Measurements from ENCODE around the gene SYT17.

SYT17 gene, protein sequence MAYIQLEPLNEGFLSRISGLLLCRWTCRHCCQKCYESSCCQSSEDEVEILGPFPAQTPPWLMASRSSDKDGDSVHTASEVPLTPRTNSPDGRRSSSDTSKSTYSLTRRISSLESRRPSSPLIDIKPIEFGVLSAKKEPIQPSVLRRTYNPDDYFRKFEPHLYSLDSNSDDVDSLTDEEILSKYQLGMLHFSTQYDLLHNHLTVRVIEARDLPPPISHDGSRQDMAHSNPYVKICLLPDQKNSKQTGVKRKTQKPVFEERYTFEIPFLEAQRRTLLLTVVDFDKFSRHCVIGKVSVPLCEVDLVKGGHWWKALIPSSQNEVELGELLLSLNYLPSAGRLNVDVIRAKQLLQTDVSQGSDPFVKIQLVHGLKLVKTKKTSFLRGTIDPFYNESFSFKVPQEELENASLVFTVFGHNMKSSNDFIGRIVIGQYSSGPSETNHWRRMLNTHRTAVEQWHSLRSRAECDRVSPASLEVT

GRCh38 chr16:19167710-19168370 lies at the start of gene SYT17:
TSS of gene SYT17 (plus strand) at chr16:19168240. CDS start at chr16:19168647, 407 bp downstream.
- DNase-seq (ENCODE audit: low read depth, low spot score), result peak; percentile 65
- H3K9ac ChIP-seq (ENCODE audit: insufficient read length, low read depth), result peak within 1 kb of the TSS; percentile 79
- TF ChIP-seq SUZ12 (IDR thresholded peaks at IDR 0.05; ENCODE audit: extremely low read depth, insufficient read depth, insufficient read length) (no peak), ZNF274 (IDR thresholded peaks at IDR 0.05; ENCODE audit: low read depth, low read length) (no peak), YY1 (IDR thresholded peaks at IDR 0.05; ENCODE audit: insufficient read depth, insufficient read length) (no peak)

GRCh38 chr16:19118938-19119431 lies 49.1 kb upstream of the SYT17 start:
- Histone ChIP-seq H3K27me3 (ENCODE audit: insufficient read depth, insufficient read length) (peaks cover 3% of the 10 kb centered on the region), H3K4me1 (ENCODE audit: insufficient read depth, insufficient read length) (peaks cover 7% of the 10 kb centered on the region), H3K36me3 (ENCODE audit: insufficient read depth, insufficient read length, low read length) (peaks cover 54% of the 10 kb centered on the region), H3K9me3 (ENCODE audit: insufficient read depth, low read length) (no peaks in the 10 kb centered on the region; the same call in 1 of the 2 replicates), H3K9ac (ENCODE audit: insufficient read length, low read depth) (no peak overlapping the region), H3K4me3 (ENCODE audit: insufficient read length, low read depth) (no peak overlapping the region)
- TF ChIP-seq ZNF274 (IDR thresholded peaks at IDR 0.05; ENCODE audit: low read depth, low read length) (no peak), YY1 (IDR thresholded peaks at IDR 0.05; ENCODE audit: insufficient read depth, insufficient read length) (no peak)
- no peak for DNase-seq (ENCODE audit: low read depth, low spot score)

More at GRCh38 chr16:19167710-19168370, at the start of gene SYT17:
- Histone ChIP-seq H3K9me3 (ENCODE audit: insufficient read depth, low read length) (peaks cover 9% of the 10 kb centered on the region), H3K36me3 (ENCODE audit: insufficient read depth, insufficient read length, low read length) (no peaks in the 10 kb centered on the region), H3K4me3 (ENCODE audit: insufficient read length, low read depth) (peak within 1 kb of the TSS; percentile 69), H3K4me1 (ENCODE audit: insufficient read depth, insufficient read length) (no peaks in the 10 kb centered on the region), H3K27me3 (ENCODE audit: insufficient read depth, insufficient read length) (peaks cover 9% of the 10 kb centered on the region)

GRCh38 chr16:19119564-19119963 lies 48.5 kb upstream of the SYT17 start:
- Histone ChIP-seq H3K4me3 (ENCODE audit: insufficient read length, low read depth) (no peak overlapping the region), H3K9me3 (ENCODE audit: insufficient read depth, low read length) (no peaks in the 10 kb centered on the region; the same call in 1 of the 2 replicates), H3K36me3 (ENCODE audit: insufficient read depth, insufficient read length, low read length) (peaks cover 53% of the 10 kb centered on the region), H3K4me1 (ENCODE audit: insufficient read depth, insufficient read length) (peaks cover 7% of the 10 kb centered on the region), H3K27me3 (ENCODE audit: insufficient read depth, insufficient read length) (peaks cover 3% of the 10 kb centered on the region), H3K9ac (ENCODE audit: insufficient read length, low read depth) (no peak overlapping the region)
- TF ChIP-seq ZNF274 (IDR thresholded peaks at IDR 0.05; ENCODE audit: low read depth, low read length) (no peak), SUZ12 (IDR thresholded peaks at IDR 0.05; ENCODE audit: extremely low read depth, insufficient read depth, insufficient read length) (no peak), YY1 (IDR thresholded peaks at IDR 0.05; ENCODE audit: insufficient read depth, insufficient read length) (no peak)
- DNase-seq (ENCODE audit: low read depth, low spot score), result no peak

DNA sequence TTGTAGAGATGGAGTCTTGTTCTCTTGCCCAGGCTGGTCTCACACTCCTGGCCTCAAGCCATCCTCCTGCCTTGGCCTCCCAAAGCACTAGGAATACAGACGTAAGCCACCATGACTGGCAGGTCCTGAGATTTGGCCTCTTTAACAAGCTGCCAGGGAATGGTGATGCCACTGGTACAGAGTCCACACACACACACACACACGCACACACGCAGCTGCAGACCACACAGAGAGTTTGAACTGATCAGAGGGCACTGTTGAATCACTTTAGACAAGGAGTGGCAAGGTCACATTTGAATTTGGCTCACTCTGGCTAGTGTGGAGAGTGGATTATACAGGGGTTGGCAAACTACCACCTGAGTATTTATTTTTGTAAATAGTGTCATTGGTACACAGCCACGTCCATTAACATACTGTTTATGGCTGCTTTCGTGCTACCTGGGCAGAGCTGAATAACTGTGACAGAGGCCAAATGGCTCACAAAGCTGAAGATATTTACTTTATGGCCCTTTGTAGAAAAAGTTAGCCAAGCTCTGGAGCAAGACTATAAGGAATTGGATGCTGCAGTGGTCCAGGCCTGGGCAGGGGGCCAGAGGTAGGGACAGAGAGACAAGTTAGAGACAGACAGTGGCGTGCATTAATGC lies 44.4 kb upstream of the SYT17 start:
- peaks cover 2% of the 10 kb centered on the region for H3K4me1 ChIP-seq (ENCODE audit: insufficient read depth, insufficient read length)
- TF ChIP-seq ZNF274 (IDR thresholded peaks at IDR 0.05; ENCODE audit: low read depth, low read length) (no peak), SUZ12 (IDR thresholded peaks at IDR 0.05; ENCODE audit: extremely low read depth, insufficient read depth, insufficient read length) (no peak), YY1 (IDR thresholded peaks at IDR 0.05; ENCODE audit: insufficient read depth, insufficient read length) (no peak)
- no peak for DNase-seq (ENCODE audit: low read depth, low spot score)
- no peak overlapping the region for H3K9ac ChIP-seq (ENCODE audit: insufficient read length, low read depth)
- no peak overlapping the region for H3K4me3 ChIP-seq (ENCODE audit: insufficient read length, low read depth)
- peaks cover 19% of the 10 kb centered on the region for H3K36me3 ChIP-seq (ENCODE audit: insufficient read depth, insufficient read length, low read length)
- H3K27me3 ChIP-seq (ENCODE audit: insufficient read depth, insufficient read length), result no peaks in the 10 kb centered on the region
- H3K9me3 ChIP-seq (ENCODE audit: insufficient read depth, low read length), result peaks cover 14% of the 10 kb centered on the region

- Histone ChIP-seq H3K27me3 (ENCODE audit: insufficient read depth, insufficient read length) (no peaks in the 10 kb centered on the region), H3K9me3 (ENCODE audit: insufficient read depth, low read length) (peaks cover 14% of the 10 kb centered on the region), H3K9ac (ENCODE audit: insufficient read length, low read depth) (no peak overlapping the region), H3K4me3 (ENCODE audit: insufficient read length, low read depth) (no peak overlapping the region), H3K36me3 (ENCODE audit: insufficient read depth, insufficient read length, low read length) (peaks cover 3% of the 10 kb centered on the region), H3K4me1 (ENCODE audit: insufficient read depth, insufficient read length) (peaks cover 6% of the 10 kb centered on the region)
- TF ChIP-seq YY1 (IDR thresholded peaks at IDR 0.05; ENCODE audit: insufficient read depth, insufficient read length) (no peak), ZNF274 (IDR thresholded peaks at IDR 0.05; ENCODE audit: low read depth, low read length) (no peak), SUZ12 (IDR thresholded peaks at IDR 0.05; ENCODE audit: extremely low read depth, insufficient read depth, insufficient read length) (no peak)
- DNase-seq (ENCODE audit: low read depth, low spot score), result no peak
Observed at GRCh38 chr16:19126300-19126699, 41.7 kb upstream of the SYT17 start.

DNA sequence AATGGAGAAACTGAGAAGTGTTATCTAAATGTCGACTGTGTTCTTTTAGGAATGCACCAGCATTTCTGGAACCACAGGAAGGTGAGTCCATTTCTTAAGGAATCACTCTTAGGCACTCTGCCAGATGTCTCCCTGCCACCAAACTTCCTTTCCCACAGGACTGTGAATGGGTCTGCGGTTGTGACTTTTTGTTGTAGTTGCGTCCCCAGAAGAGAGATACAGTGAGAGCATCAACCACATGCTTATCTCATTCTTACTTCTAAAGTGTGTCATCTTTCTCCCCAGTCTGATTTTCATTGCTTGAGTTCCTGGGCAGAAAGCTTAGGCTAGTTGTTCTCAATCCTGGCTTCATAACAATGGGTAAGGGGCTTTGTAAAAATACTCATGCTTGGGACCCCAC lies 40.8 kb upstream of the SYT17 start:
- Histone ChIP-seq H3K27me3 (ENCODE audit: insufficient read depth, insufficient read length) (no peaks in the 10 kb centered on the region), H3K36me3 (ENCODE audit: insufficient read depth, insufficient read length, low read length) (peaks cover 3% of the 10 kb centered on the region), H3K4me1 (ENCODE audit: insufficient read depth, insufficient read length) (peaks cover 11% of the 10 kb centered on the region), H3K9me3 (ENCODE audit: insufficient read depth, low read length) (peaks cover 14% of the 10 kb centered on the region), H3K9ac (ENCODE audit: insufficient read length, low read depth) (no peak overlapping the region), H3K4me3 (ENCODE audit: insufficient read length, low read depth) (no peak overlapping the region)
- no peak for DNase-seq (ENCODE audit: low read depth, low spot score)
- TF ChIP-seq YY1 (IDR thresholded peaks at IDR 0.05; ENCODE audit: insufficient read depth, insufficient read length) (no peak), ZNF274 (IDR thresholded peaks at IDR 0.05; ENCODE audit: low read depth, low read length) (no peak), SUZ12 (IDR thresholded peaks at IDR 0.05; ENCODE audit: extremely low read depth, insufficient read depth, insufficient read length) (no peak)
